Stimulated activated CD4-positive, alpha-beta T cell treated with anti-CD3 and anti-CD28 coated beads, Interleukin-2, amount 100 ng/mL, for 48 hours (primary cell): Measurements from ENCODE around the gene CCT2.

Experiments
- DNase-seq, 2 donors: peaks; one replicate each; pipeline ENCODE4 v3.0.0-alpha.2; 2020

CCT2 gene

GRCh38 chr12:69645031-69645430, 59.8 kb downstream of the CCT2 start:
- no peak for DNase-seq

- no peak for DNase-seq
Measured at GRCh38 chr12:69647178-69647577, 61.9 kb downstream of the CCT2 start.

DNA sequence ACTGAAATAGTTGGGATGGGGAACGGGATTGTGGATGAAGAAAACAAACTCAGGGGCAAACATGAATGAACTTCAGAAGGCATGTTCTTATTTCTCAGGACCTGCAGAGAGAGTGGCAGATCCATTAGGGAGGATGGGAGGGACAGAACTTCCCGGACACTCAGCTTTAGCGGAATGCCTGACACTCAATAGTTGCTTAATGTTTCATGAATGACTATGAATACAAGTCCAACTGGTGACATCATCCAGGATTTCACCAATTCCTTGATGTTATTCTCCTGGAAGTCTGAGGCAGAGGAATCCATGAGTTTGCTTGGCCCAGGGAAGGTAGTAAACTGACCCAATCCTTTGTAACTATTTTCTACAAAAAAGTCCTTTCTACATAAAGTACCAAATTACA, 63.2 kb downstream of the CCT2 start:
- no peak for DNase-seq

- no peak for DNase-seq
Measured at GRCh38 chr12:69649529-69649928, 64.3 kb downstream of the CCT2 start.
